DMS 273 treated with DMSO at 0.1 percent for 48 hours (cell line): Measurements from ENCODE around the gene CD274.
"Not testable (repeated sequence)": the region's sequence is repeated elsewhere in the genome, so short reads cannot be mapped to it uniquely, and the experiment has no call there.

Source experiments
- DNase-seq: peaks from one replicate; lab custom pipeline; 2025; lab: John Stamatoyannopoulos, UW

CD274 gene

DNA sequence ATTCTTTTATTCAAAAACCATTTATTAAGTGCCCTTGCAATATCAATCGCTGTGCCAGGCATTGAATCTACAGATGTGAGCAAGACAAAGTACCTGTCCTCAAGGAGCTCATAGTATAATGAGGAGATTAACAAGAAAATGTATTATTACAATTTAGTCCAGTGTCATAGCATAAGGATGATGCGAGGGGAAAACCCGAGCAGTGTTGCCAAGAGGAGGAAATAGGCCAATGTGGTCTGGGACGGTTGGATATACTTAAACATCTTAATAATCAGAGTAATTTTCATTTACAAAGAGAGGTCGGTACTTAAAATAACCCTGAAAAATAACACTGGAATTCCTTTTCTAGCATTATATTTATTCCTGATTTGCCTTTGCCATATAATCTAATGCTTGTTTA lies 18.5 kb downstream of the CD274 start:
- DNase-seq: no peak

DNA sequence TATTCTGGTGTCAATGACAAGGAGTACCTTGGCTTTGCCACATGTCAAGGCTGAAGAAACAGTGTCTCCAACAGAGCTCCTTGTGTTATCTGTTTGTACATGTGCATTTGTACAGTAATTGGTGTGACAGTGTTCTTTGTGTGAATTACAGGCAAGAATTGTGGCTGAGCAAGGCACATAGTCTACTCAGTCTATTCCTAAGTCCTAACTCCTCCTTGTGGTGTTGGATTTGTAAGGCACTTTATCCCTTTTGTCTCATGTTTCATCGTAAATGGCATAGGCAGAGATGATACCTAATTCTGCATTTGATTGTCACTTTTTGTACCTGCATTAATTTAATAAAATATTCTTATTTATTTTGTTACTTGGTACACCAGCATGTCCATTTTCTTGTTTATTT lies 19.8 kb downstream of the CD274 start:
- no peak for DNase-seq

DNA sequence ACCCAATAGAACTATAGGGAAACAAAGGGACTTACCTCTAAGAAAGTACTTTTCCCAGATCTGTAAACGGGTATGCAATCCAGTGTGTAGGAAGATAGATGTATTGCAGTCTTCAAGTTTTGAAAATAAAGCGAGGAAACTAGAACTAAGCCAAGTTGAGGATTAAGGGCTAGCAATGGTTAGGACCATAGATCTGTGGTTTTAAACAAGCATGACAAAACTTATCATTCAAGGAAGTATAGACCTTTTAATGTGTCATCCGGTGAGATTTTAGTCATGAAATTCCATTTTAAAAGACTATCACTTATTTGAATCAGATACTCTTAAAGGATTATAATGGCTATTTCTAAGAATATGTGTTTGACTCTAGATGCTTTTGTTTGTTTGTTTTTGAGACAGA lies 20.5 kb downstream of the CD274 start:
- DNase-seq: no peak

DNA sequence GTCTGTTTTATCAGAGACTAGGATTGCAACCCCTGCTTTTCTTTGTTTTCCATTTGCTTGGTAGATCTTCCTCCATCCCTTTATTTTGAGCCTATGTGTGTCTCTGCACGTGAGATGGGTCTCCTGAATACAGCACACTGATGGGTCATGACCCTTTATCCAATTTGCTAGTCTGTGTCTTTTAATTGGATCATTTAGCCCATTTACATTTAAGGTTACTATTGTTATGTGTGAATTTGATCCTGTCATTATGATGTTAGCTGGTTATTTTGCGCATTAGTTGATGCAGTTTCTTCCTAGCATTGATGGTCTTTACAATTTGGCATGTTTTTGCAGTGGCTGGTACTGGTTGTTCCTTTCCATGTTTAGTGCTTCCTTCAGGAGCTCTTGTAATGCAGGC lies 25.3 kb downstream of the CD274 start:
- DNase-seq: not testable (repeated sequence)

DNA sequence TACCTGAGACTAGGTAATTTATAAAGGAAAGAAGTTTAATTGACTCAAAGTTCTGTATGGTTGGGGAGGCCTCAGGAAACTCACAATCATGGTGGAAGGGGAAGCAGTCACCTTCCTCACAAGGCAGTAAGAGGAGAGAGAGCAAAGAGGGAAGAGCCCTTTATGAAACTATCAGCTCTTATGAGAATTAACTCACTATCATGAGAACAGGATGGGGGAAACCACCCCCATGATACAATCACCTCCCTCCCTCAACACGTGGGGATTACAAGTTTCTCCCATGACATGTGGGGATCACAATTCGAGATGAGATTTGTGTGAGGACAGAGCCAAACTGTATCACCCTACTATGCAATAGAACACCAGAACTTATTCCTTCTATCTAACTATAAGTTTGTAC lies 27.9 kb downstream of the CD274 start:
- no peak for DNase-seq

DNA sequence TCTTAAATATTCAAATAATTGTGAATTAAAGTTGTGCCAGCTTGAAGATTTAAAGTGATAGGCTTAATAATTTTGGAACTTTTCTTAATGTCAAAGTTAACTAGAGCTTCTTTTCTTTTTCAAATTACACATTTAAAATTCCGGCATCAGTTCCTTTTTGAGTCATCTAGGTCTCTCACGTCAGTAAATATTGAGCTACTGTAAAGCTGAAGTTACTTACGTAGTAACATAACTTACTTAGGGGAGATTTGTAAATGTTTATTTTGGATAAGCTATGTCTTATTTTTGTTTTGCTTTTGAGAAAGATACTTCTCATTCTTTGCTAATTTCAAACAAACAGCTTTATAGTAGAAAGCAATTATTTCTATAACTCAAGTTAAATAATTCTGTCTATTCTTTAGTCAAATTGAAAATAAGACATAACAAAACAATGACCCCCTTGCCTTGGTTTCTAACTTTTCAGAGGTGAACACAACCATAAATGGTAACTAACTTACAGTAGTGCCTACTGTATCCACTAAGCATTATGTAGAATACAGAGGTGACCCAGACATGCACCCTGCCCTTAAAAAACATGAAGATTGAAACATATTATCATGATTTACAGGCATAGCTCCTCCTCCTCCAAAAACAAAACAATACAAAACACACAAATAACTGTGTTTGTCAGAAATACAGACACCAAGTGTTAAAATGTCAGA lies 29.8 kb downstream of the CD274 start:
- DNase-seq: no peak

DNA sequence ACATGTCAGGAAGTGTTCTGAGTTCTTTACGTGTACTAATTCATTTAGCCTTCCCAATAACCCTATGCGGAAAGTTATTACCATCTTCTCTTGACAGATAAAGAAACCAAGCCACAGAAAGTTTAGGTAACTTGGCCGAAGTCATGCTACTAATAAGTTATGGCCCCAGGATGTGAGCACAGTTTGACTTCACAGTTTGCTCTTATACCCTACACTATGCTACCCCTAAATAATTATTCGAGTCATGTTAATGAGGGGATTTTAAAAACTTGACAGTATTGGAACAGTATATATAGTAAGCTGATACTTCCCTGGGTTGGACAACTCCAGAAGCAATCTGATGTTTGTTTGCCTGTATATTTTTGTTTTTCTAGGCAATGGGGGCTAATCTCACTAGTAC lies 30.6 kb downstream of the CD274 start:
- DNase-seq: no peak

DNA sequence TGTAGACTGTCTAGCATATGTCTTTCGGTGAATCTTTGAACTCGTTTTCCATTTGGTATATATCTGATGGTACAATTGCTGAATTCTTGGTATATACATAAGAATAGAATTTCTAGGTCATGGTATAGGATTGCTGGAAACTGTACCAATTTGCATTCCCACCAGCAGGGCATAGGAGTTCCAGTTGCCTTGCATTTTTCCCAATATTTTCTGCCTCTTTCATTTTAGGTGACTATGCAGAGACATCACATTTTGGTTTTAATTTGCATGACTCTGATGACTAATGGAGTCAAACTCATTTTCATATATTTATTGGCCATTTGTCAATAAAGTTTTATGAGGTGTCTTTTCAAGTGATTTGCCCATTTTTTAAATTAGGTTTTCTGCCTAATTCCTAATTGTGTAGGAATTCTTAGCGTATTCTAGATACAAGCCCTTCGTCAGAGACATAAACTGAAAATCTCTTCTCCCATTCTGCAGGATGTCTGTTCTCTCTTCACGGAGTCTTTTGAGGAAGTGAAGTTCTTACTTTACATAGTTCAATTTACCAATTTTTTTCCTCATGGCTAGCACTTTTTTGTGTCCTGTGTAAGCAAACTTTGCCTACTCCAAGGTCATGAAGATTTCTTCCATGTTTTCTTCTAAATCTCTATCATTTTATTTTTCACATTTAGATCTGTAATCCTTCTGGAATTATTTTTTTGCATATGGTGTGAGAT lies 31.1 kb downstream of the CD274 start:
- DNase-seq: no peak

DNA sequence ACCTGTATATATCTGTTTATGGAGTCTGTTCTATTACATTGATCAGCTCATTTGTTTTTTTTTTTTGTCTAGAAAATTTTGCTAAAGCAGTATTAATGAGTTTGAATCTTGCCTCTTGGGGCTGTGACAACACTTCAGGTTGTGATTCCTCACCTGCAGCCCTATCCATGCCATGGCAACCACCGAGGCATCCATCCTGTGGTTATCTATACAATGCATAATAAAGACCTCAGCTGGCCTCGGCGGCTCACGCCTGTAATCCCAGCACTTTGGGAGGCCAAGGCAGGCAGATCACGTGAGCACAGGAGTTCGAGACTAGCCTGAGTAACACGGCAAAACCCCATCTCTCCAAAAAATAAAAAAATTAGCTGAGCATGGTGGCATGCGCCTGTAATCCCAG lies 31.9 kb downstream of the CD274 start:
- DNase-seq: no peak

DNA sequence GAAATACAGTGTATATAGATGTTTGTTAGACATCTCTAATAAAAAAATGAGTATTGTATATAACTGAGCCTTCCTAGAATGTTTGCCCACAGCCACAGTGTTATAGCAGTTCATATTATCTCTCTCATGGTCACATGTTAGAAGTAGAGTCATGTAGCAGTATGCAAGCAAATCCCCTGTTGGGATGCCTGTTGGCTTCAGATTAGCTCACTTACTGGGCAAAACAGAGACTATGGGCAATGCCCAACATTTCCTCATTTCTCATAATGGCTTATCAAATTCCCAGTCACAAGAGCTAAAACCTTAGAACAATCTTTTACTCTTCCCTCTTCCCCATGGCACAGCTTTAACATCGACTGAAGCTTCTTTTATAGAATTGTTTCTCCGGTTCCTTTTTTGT lies 33.0 kb downstream of the CD274 start:
- no peak for DNase-seq

DNA sequence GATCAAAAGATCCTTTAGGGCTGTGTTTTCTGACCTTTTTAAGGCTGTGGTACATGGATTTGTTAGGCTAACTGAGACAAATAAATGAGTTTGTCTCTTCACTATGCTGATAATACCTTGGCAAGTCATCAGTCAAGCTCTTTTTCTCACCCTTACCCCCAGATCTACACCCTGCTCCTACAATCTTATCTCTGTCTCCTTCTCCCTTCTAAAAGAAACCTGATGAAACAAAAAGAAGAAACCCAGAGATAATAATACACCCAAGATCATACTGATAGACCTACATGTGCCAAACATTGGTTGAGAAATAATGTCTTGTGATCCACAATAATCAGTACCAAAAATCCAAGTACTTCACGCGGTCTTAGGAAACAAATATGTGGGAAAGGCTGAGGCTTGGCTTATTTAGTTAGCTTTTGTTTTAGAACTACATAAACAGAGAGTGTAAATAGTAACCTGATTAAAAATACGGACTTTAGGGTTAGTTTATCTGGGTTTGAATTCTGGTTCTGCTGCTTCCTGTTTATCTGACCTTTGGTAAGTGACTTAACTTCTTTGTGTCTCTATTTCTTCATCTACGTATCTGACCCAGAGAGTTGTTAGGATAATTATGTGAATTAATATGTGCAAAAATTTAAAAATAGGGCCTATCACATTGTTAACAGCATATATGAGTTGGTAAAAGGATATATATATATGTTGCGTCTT lies 35.2 kb downstream of the CD274 start:
- DNase-seq: no peak

DNA sequence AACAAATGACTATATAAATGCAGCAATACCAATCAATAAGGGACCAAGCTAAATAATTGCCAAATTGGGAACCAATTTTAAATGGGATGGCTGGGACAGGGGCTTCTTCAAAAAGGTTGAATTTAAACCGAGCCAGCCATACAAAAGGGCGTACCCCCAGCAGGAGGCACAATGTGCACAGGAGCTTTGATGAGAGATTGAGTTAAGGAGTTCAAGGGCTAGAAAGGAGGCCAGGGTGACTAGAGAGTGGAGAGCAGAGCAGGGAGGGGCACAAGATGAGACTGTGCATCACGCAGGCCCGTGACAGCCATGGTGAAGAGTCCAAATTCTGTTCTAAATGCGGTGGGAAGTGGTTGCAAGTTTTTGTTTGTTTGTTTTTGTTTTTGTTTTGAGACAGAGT lies 36.6 kb downstream of the CD274 start:
- no peak for DNase-seq

DNA sequence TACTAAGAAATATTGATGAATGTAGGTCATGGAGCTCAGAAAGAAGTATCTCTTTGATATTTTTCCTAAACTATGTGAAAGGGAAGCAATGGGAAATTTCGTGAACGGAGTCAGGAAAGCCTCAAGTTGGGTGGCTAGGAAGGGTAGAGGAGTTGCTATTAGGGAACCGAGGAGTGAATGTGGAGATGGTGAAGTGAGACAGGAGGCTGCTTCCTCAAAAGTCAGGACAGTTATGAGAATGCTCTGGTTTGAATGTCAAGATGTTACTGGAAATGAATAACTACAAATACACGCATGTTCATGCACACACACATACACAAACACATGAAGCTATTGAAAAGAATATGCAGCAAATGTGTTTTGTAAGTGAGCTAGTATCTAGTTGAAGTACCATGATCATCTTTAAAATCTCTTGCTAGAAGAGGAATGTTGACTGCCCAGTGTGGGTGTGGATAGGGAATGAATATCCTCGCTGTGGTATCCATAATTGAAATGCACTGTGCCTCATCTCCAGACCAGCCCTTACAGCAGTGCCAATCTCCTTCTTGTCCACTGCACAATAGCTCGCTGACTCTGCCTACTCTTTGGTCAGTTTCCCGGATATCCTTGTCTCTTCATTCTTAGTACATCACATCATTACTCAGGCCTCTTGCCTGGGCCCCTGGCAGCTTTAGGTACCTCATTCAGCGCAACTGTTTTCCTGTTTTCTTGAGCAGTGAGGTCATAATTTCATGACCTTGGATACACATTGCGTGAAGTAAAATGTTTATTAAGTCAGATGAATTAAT lies 38.1 kb downstream of the CD274 start:
- DNase-seq: no peak

DNA sequence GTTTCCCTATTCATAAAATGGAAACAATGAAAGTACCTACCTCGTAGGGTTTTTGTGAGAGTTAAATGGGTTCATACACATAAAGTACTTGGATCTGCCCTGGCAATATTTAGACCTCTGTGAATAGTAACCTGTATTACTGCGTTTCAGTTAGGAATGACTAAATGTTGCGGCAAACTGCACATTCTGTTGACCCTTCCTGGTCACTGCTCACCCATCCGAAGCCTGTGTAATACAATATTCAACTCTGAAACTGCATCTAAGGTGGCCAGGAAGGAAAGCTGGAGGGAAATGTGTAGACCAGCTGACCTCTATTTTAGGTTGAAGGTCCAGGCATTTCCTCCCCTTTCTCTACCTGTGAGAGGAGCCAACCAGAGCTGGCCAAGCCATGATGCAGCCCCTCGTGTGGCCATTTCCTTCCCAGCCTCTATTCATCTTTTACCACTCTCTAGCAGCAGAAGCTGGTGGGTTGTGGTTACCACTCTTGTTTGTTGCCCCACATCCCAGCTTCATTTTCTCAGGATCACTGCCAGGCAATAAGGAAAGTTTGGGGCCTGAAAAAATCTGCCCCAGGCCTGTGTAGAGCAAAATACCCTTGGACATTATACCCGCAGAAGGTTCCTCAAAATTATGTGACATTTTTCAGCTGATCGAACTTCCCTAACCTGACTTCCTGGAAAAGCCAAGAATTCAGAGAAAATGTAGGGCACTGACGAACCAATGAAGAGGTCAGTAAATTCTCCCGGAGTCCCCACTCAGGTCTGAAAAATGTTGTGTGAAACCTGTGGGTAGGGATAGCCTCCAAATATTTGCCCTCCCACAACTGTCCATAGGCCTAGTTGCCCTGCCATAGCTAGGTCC lies 39.5 kb downstream of the CD274 start:
- DNase-seq: no peak

DNA sequence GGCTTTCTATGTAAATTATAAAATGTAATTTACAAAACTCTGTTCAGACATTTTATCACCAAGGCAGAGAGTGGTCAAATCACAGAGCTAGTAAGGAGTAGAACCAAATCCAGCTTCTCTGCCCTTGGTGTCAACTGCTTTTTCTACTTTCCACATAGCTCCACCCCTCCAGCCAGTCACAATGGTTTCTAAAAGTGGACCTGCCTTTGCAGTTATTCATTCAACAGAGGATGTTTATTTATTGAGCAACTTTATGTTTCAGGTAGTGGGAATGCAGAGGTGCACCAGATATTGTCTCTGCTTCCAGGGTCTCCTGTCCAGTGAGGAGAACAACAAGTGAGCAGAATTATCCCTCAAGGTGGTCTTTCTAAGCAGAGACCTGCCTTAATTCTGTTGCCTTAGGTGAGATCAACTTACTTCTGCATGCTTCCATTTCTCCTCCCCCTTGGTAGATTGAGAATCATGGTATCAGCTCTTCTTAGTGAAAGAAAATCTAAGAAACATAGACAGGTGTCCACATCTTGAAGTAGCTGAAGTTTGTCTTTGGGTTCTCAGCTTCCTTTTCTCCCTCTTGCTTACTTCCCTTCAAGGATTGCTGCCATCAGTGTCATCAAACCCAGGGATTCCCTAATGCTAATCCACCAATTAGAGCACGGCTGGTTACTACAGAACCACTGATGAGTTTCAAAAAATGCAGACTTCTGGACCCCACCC lies 42.8 kb downstream of the CD274 start:
- DNase-seq: no peak

DNA sequence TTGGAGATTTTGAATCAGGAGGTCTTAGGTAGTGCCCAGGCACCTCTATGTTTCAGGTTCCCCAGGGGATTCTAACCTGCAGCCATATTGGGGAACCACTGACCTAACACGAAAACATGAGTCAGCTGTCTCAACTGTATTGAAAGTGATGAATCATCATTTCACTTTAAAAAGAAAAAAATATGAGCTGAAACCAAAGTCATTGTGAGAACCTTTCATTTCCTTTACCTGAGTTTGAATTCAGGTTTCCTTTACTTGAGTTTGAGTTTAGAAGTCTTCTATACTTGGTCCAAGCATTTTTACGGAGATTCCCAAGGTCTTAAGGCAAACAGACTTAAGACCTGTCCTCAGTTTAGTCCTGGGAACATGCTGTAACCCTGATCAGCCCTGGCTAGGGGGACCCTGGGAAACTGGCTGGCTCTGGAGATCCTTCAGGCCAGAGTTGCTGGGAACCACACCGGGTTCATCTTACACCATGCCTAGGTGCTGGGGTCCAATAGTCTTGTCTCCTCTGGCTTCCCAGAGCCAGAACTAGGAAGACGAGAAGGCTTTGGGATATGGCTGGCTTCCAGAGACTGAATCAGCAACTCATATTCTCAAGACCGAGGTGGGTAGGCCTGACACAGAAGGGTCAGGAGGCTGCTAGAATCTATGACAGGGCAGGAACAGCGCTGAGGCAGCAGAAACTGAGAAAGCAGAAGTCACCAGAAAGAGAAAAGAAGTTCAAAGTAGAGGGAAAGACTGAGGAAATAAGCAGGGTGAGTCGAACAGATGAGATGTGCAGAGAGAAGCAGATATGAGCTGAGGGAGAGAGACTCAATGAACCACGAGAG lies 43.6 kb downstream of the CD274 start:
- no peak for DNase-seq

DNA sequence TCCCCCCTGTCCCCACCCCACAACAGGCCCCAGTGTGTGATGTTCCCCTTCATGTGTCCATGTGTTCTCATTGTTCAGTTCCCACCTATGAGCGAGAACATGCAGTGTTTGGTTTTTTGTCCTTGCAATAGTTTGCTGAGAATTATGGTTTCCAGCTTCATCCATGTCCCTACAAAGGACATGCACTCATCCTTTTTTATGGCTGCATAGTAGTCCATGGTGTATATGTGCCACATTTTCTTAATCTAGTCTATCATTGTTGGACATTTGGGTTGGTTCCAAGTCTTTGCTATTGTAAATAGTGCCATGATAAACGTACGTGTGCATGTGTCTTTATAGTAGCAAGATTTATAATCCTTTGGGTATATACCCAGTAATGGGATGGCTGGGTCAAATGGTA lies 44.4 kb downstream of the CD274 start:
- not testable (repeated sequence) for DNase-seq

DNA sequence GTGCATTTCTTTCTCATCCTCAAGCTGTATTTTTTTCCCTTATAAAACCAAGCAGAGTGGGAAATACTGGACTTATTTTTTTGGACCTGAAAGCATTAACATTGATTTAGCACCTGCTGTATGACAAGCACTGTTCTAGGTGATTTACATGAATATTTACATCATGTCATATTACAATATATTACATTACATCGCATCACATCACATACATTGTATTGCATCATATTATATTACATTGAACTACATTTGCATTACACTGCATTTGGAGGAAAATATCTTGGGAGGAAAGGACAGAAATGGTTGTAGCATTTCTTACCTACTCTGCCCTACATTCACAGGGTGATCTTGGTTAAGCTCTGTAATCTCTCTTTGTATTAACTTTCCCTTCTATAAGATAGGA lies 48.8 kb downstream of the CD274 start:
- DNase-seq: no peak

DNA sequence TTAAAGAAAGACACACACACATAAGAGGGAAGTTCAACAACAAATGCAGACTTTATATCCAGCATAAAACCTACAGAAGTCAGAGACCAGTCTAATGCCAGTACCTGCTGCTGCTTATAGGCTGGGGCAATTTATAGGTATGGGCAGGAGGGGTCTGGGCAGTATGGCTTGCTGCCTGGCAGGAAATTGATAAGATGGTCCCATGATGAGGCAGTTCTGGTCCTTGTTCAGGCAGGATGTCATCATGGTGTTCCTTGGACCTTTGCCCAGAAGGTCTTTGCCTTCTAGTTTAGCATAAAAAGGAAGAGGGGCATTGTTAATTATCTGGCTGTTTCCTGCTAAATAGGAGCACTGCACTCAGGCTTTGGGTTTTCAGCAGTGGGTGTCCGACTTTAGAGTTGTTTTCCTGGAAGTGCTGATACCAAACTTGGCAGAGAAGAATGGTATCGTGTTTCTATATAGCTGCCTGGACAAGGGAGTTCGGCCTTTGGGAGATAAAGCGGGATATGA lies 49.6 kb downstream of the CD274 start:
- DNase-seq: no peak
